GM23338 (cell line): ENCODE results near the gene USP17L12.
"Not testable (repeated sequence)": the region's sequence is repeated elsewhere in the genome, so short reads cannot be mapped to it uniquely, and the experiment has no call there.

Source experiments
- EZH2 ChIP-seq: fragments of 200-600 bp; sonication (generic); IDR thresholded peaks from one replicate; pipeline ENCODE4 v1.8.0; 2017; ENCODE audit warnings: antibody characterized with exemption, mild to moderate bottlenecking, low read depth; ENCODE audit not compliant: unreplicated experiment
- POLR2AphosphoS5 ChIP-seq: IDR thresholded peaks from 2 replicates; pipeline ENCODE4 v1.6.1; 2016; ENCODE audit warnings: antibody characterized with exemption, low read depth
- TF ChIP-seq, protein P1 (sequence below), 2 experiments: fragments of 200-600 bp in 1 of 2; sonication (generic) in 1 of 2; conservative IDR thresholded peaks; 2 replicates each; pipeline versions ENCODE4 v1.5.1 to v1.6.1; 2016 to 2017; ENCODE audit warnings: antibody characterized with exemption in 2 of 2, low read depth in 2 of 2, mild to moderate bottlenecking in 2 of 2, moderate library complexity in 1 of 2
- TF ChIP-seq, protein P2 (sequence below): IDR thresholded peaks from one replicate; pipeline ENCODE4 v1.6.1; 2018; ENCODE audit warnings: antibody characterized with exemption; ENCODE audit not compliant: unreplicated experiment

DNA sequence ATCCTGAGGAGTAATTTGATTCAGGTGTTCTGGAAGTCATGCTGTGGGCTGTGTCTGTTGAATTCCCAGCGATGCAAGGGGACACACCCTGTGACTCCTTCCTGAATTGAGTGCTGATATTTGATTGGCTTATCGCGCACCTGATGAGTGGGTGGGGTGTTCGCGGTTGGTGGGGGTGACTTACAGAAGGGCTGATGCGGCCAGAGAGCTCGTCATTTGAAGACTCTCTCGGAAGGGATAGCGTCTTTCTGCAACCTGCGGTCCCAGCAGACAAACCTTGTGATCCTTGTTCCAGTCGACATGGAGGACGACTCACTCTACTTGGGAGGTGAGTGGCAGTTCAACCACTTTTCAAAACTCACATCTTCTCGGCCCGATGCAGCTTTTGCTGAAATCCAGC is 23.6 kb downstream of the USP17L12 start, which contains the start of gene USP17L17:
- not testable (repeated sequence) for TF ChIP-seq POLR2AphosphoS5, EZH2
- TF ChIP-seq, protein P1, sequence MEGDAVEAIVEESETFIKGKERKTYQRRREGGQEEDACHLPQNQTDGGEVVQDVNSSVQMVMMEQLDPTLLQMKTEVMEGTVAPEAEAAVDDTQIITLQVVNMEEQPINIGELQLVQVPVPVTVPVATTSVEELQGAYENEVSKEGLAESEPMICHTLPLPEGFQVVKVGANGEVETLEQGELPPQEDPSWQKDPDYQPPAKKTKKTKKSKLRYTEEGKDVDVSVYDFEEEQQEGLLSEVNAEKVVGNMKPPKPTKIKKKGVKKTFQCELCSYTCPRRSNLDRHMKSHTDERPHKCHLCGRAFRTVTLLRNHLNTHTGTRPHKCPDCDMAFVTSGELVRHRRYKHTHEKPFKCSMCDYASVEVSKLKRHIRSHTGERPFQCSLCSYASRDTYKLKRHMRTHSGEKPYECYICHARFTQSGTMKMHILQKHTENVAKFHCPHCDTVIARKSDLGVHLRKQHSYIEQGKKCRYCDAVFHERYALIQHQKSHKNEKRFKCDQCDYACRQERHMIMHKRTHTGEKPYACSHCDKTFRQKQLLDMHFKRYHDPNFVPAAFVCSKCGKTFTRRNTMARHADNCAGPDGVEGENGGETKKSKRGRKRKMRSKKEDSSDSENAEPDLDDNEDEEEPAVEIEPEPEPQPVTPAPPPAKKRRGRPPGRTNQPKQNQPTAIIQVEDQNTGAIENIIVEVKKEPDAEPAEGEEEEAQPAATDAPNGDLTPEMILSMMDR (conservative IDR thresholded peaks at IDR 0.05; ENCODE audit: low read depth in 2 of 2) = not testable (repeated sequence)
- TF ChIP-seq, protein P2, sequence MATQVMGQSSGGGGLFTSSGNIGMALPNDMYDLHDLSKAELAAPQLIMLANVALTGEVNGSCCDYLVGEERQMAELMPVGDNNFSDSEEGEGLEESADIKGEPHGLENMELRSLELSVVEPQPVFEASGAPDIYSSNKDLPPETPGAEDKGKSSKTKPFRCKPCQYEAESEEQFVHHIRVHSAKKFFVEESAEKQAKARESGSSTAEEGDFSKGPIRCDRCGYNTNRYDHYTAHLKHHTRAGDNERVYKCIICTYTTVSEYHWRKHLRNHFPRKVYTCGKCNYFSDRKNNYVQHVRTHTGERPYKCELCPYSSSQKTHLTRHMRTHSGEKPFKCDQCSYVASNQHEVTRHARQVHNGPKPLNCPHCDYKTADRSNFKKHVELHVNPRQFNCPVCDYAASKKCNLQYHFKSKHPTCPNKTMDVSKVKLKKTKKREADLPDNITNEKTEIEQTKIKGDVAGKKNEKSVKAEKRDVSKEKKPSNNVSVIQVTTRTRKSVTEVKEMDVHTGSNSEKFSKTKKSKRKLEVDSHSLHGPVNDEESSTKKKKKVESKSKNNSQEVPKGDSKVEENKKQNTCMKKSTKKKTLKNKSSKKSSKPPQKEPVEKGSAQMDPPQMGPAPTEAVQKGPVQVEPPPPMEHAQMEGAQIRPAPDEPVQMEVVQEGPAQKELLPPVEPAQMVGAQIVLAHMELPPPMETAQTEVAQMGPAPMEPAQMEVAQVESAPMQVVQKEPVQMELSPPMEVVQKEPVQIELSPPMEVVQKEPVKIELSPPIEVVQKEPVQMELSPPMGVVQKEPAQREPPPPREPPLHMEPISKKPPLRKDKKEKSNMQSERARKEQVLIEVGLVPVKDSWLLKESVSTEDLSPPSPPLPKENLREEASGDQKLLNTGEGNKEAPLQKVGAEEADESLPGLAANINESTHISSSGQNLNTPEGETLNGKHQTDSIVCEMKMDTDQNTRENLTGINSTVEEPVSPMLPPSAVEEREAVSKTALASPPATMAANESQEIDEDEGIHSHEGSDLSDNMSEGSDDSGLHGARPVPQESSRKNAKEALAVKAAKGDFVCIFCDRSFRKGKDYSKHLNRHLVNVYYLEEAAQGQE = not testable (repeated sequence)
